Measurements from ENCODE around the gene MEIOC. TPM values are rescaled to one million over a fixed set of nuclear protein-coding genes. Genes with fewer than 3 reads are reported as not detected.

MEIOC gene
- total and polyA plus RNA-seq, 2 donors from 2014 or later = 0.26 to 0.28 TPM

- intact Hi-C loops (cut with DNase I) = no loop called here
- TF ChIP-seq, protein P1, sequence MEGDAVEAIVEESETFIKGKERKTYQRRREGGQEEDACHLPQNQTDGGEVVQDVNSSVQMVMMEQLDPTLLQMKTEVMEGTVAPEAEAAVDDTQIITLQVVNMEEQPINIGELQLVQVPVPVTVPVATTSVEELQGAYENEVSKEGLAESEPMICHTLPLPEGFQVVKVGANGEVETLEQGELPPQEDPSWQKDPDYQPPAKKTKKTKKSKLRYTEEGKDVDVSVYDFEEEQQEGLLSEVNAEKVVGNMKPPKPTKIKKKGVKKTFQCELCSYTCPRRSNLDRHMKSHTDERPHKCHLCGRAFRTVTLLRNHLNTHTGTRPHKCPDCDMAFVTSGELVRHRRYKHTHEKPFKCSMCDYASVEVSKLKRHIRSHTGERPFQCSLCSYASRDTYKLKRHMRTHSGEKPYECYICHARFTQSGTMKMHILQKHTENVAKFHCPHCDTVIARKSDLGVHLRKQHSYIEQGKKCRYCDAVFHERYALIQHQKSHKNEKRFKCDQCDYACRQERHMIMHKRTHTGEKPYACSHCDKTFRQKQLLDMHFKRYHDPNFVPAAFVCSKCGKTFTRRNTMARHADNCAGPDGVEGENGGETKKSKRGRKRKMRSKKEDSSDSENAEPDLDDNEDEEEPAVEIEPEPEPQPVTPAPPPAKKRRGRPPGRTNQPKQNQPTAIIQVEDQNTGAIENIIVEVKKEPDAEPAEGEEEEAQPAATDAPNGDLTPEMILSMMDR (IDR thresholded peaks at IDR 0.05; ENCODE audit: borderline replicate concordance, extremely low read depth, insufficient read depth) = no peak
- FAIRE-seq = no peak
These were observed 51.6 kb downstream of the MEIOC start for GRCh38 chr17:44707755-44708400.

DNA sequence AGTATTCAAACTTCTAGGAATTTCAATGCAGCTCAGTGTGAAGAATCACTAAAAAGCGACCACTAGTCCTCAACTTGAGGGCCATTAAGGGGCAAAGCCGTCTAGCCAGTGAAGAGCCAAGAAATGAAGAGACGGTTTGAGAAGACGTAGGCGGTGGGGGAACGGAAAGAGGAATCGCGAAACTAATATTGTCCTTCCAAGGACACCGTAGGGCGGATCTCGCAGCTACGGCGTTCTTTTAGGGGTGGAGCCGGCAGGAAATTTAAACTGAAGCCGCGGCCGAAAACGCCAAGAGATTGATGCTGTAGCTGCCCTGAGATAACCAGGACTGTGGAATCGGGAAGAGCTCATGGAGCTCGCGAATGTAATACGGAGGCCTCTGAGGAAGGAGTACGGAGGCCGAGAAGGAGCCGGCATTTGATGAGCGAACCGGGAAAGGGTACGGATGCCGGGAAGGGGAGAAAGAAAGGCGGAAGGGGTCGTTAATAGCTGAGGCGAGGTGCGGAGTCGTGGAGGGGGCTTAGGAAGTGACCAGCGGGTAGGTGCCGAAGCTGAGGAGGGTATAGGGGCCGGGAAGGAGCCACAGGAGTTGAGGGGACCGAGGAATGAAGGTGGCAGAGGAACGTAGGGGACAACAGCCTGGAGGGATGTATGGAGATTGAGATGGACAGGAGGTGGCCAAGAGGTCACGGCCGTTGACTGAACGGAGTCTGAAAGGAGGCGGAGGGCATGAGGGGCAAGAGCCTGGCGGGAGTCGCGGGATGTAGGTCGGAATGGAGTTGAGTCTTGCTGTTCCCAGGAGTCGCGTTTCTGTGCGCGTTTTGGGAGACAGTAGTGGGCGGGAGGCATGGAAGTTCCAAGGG is 52.4 kb downstream of the MEIOC start, which contains the start of gene DBF4B:
Gene DBF4B, plus strand, starts transcription at position 265 of the 863 bp plus-strand sequence. Its CDS starts 156 bp downstream, at position 421.
- Histone ChIP-seq H3K9ac (ENCODE audit: low read length in 3 of 3) (peak within 1 kb of the TSS; percentile 14 to 91 (median 76)), H3K9me3 (ENCODE audit: control insufficient read depth in 2 of 3, insufficient read depth in 1 of 3, low read length in 3 of 3) (no peaks in the 10 kb centered on the region), H3K27me3 (ENCODE audit: control insufficient read depth, insufficient read depth, low read length) (no peaks in the 10 kb centered on the region), H3K27ac (ENCODE audit: low read depth in 2 of 2, low read length in 2 of 2) (peak within 1 kb of the TSS; percentile 11 to 33), H3K4me3 (ENCODE audit: low read length in 3 of 3) (peak within 1 kb of the TSS; percentile 81 to 99 (median 95)), H3K36me3 (ENCODE audit: control insufficient read depth in 2 of 3, insufficient read depth in 3 of 3, low read length in 3 of 3) (no peaks in the 10 kb centered on the region), H3K4me1 (ENCODE audit: control insufficient read depth in 2 of 3, insufficient read depth in 2 of 3, low read depth in 1 of 3, low read length in 3 of 3) (peaks cover 0 to 8% (median 4%) of the 10 kb centered on the region in 3 donors)
- intact Hi-C loops (cut with DNase I) = no loop called here
- no peak for FAIRE-seq
- DNase-seq = peak; percentile 84 to 96 (median 91)
- TF ChIP-seq, protein P1 (IDR thresholded peaks at IDR 0.05; ENCODE audit: borderline replicate concordance, extremely low read depth, insufficient read depth) = no peak

More at GRCh38 chr17:44707755-44708400, 51.6 kb downstream of the MEIOC start:
- peak overlapping the region in 2 of 3 donors; percentile 76 to 91 for H3K9ac ChIP-seq (ENCODE audit: low read length in 3 of 3)
- DNase-seq = no peak
- H3K27me3 ChIP-seq (ENCODE audit: control insufficient read depth, insufficient read depth, low read length) = no peaks in the 10 kb centered on the region
- no peaks in the 10 kb centered on the region for H3K36me3 ChIP-seq (ENCODE audit: control insufficient read depth in 2 of 3, insufficient read depth in 3 of 3, low read length in 3 of 3)
- H3K4me3 ChIP-seq (ENCODE audit: low read length in 3 of 3) = peak overlapping the region; percentile 81 to 99 (median 95)
- H3K4me1 ChIP-seq (ENCODE audit: control insufficient read depth in 2 of 3, insufficient read depth in 2 of 3, low read depth in 1 of 3, low read length in 3 of 3) = peaks cover 0 to 8% (median 4%) of the 10 kb centered on the region in 3 donors
- no peaks in the 10 kb centered on the region for H3K9me3 ChIP-seq (ENCODE audit: control insufficient read depth in 2 of 3, insufficient read depth in 1 of 3, low read length in 3 of 3)
- H3K27ac ChIP-seq (ENCODE audit: low read depth in 2 of 2, low read length in 2 of 2) = peak overlapping the region in 1 of 2 donors; percentile 11

DNA sequence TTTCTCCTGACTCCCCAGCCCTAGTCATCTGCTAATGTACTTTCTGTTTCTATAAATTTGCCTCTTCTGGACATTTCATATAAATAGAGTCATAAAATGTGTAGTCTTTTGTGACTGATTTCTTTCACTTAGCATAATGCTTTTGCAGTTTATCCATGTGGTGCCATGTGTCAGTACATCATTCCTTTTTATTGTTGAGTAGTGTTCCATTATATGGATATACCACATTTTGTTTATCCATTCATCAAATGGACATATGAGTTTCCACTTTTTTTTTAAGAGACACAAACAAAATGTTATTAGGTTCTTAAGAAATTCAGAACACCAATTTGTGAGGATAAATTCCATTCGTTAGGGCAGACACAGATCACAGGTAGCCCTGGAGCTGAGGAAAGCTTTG is 63.2 kb downstream of the MEIOC start:
- H3K4me1 ChIP-seq (ENCODE audit: control insufficient read depth in 2 of 3, insufficient read depth in 2 of 3, low read depth in 1 of 3, low read length in 3 of 3) = no peaks in the 10 kb centered on the region
- H3K9ac ChIP-seq (ENCODE audit: low read length in 3 of 3) = no peak overlapping the region
- DNase-seq (no peak), FAIRE-seq (no peak)
- intact Hi-C loops (cut with DNase I) = no loop called here
- no peaks in the 10 kb centered on the region for H3K27me3 ChIP-seq (ENCODE audit: control insufficient read depth, insufficient read depth, low read length)
- TF ChIP-seq, protein P1 (IDR thresholded peaks at IDR 0.05; ENCODE audit: borderline replicate concordance, extremely low read depth, insufficient read depth) = no peak
- no peak overlapping the region for H3K27ac ChIP-seq (ENCODE audit: low read depth in 2 of 2, low read length in 2 of 2)
- H3K9me3 ChIP-seq (ENCODE audit: control insufficient read depth in 2 of 3, insufficient read depth in 1 of 3, low read length in 3 of 3) = no peaks in the 10 kb centered on the region
- no peak overlapping the region for H3K4me3 ChIP-seq (ENCODE audit: low read length in 3 of 3)
- no peaks in the 10 kb centered on the region for H3K36me3 ChIP-seq (ENCODE audit: control insufficient read depth in 2 of 3, insufficient read depth in 3 of 3, low read length in 3 of 3)
